Amygdala (tissue), 56 donors: Measurements from ENCODE around the gene C18orf63.

Experiments
- DNase-seq, 56 donors: peaks; one replicate each; lab custom pipeline; 2025; lab: John Stamatoyannopoulos, UW

The C18orf63 gene

GRCh38 chr18:74397572-74397971 lies 81.9 kb downstream of the C18orf63 start:
- no peak for DNase-seq

- DNase-seq: no peak
Measured at GRCh38 chr18:74399091-74399887, 83.7 kb downstream of the C18orf63 start.

- no peak for DNase-seq
Measured at GRCh38 chr18:74400813-74401212, 85.2 kb downstream of the C18orf63 start.

GRCh38 chr18:74402806-74403433 lies 87.3 kb downstream of the C18orf63 start:
- no peak for DNase-seq

- DNase-seq: no peak
Measured at GRCh38 chr18:74407888-74408287, 92.2 kb downstream of the C18orf63 start.
